B cell (primary cell): Measurements from ENCODE around the gene KCNMB3. TPM values are rescaled to one million over a fixed set of nuclear protein-coding genes. Genes with fewer than 3 reads are reported as not detected.

Experiments used
- ATAC-seq: fragments of 200-7000 bp; cut with Tn5 transposase; one replicate; pipeline ENCODE4 v1.10.0; 2021; ENCODE audit warnings: low read depth, mild to moderate bottlenecking, moderate number of reproducible peaks, moderate library complexity
- CTCF ChIA-PET: fragments of 350-600 bp; sonication (Branson Sonifier 250); formaldehyde crosslinking; loops from one replicate; lab custom pipeline; 2021; ENCODE audit warnings: antibody characterized with exemption, inconsistent platforms; lab: Charles Lee
- POLR2A ChIA-PET: fragments of 350-600 bp; sonication (Branson Sonifier 250); formaldehyde crosslinking; loops from one replicate; lab custom pipeline; 2021; ENCODE audit warnings: antibody characterized with exemption; lab: Charles Lee
- DNase-seq: peaks from one replicate; pipeline ENCODE4 v3.0.0; 2013
- H2AFZ ChIP-seq: 2 replicates; pipeline ENCODE4 v1.6.1; 2012; ENCODE audit warnings: mild to moderate bottlenecking, low read depth, low read length; ENCODE audit not compliant: insufficient read depth, poor library complexity, severe bottlenecking
- H3K27ac ChIP-seq, 2 donors: 1 replicate in 1 of 2; 2 replicates in 1 of 2; pipeline ENCODE4 v1.5.1; 2012 to 2013; ENCODE audit warnings: low read length in 2 of 2, mild to moderate bottlenecking in 2 of 2, moderate library complexity in 1 of 2
- H3K27me3 ChIP-seq, 4 experiments: fragments of 200-600 bp in 1 of 4; sonication (generic) in 1 of 4; replicated peaks in 1 of 4; 1 replicate in 2 of 4; 2 replicates in 2 of 4; pipeline versions ENCODE4 v1.6.1 to v1.7.0; 2013 to 2016; ENCODE audit warnings: low read length in 3 of 4, mild to moderate bottlenecking in 2 of 4, mixed read lengths in 1 of 4, moderate library complexity in 1 of 4; ENCODE audit not compliant: insufficient read depth in 4 of 4, control insufficient read depth in 3 of 4; ENCODE audit errors: control extremely low read depth in 1 of 4
- H3K36me3 ChIP-seq, 2 experiments: replicated peaks in 1 of 2; 1 replicate in 1 of 2; 2 replicates in 1 of 2; pipeline versions ENCODE4 v1.6.1 to v1.7.1; 2013; ENCODE audit warnings: low read length in 1 of 2; ENCODE audit not compliant: insufficient read depth in 2 of 2, control insufficient read depth in 1 of 2; ENCODE audit errors: control extremely low read depth in 1 of 2, extremely low read depth in 1 of 2
- H3K4me1 ChIP-seq, 2 donors: fragments of 200-600 bp in 1 of 2; sonication (generic) in 1 of 2; 1 replicate in 1 of 2; 2 replicates in 1 of 2; pipeline versions ENCODE4 v1.5.1 to v1.6.1; 2013 to 2017; ENCODE audit warnings: low read length in 2 of 2; ENCODE audit not compliant: control insufficient read depth in 2 of 2, insufficient read depth in 2 of 2
- H3K4me2 ChIP-seq: replicated peaks from 2 replicates; pipeline ENCODE3; 2012; ENCODE audit warnings: mild to moderate bottlenecking, low read depth, low read length; ENCODE audit not compliant: poor library complexity, severe bottlenecking
- H3K4me3 ChIP-seq, 5 experiments: fragments of 200-600 bp in 1 of 5; sonication (generic) in 1 of 5; 1 replicate in 3 of 5; 2 replicates in 2 of 5; pipeline versions ENCODE4 v1.5.1 to v1.7.0; 2011 to 2016; ENCODE audit warnings: low read length in 4 of 5, mild to moderate bottlenecking in 4 of 5, low read depth in 2 of 5, control low read depth in 1 of 5, moderate library complexity in 1 of 5; ENCODE audit not compliant: insufficient read depth in 1 of 5; ENCODE audit errors: control extremely low read depth in 1 of 5, extremely low read depth in 1 of 5
- H3K79me2 ChIP-seq: fragments of 200-600 bp; sonication (generic); one replicate; pipeline ENCODE4 v1.6.0; 2016; ENCODE audit warnings: low read length; ENCODE audit not compliant: control insufficient read depth, insufficient read depth
- H3K9ac ChIP-seq: fragments of 200-600 bp; sonication (generic); 2 replicates; pipeline ENCODE4 v1.6.1; 2017; ENCODE audit warnings: mild to moderate bottlenecking, low read length, moderate library complexity
- H3K9me3 ChIP-seq, 3 donors: one replicate each; pipeline versions ENCODE4 v1.6.1 to v1.7.1; 2013; ENCODE audit warnings: low read length in 2 of 3; ENCODE audit not compliant: control insufficient read depth in 2 of 3, insufficient read depth in 1 of 3; ENCODE audit errors: control extremely low read depth in 1 of 3
- H4K20me1 ChIP-seq: 2 replicates; pipeline ENCODE4 v1.6.0; 2012; ENCODE audit warnings: mild to moderate bottlenecking, low read length; ENCODE audit not compliant: insufficient read depth, control insufficient read depth, poor library complexity, severe bottlenecking
- H3K27ac Mint-ChIP-seq: one replicate; pipeline ENCODE4 v1.8.0; 2021; ENCODE audit warnings: mixed read lengths
- H3K27me3 Mint-ChIP-seq: one replicate; pipeline ENCODE4 v1.8.0; 2021; ENCODE audit warnings: mixed read lengths
- H3K4me1 Mint-ChIP-seq: one replicate; pipeline ENCODE4 v1.8.0; 2021; ENCODE audit warnings: mixed read lengths
- H3K4me3 Mint-ChIP-seq: one replicate; pipeline ENCODE4 v1.8.0; 2021; ENCODE audit warnings: mixed read lengths
- H3K9me3 Mint-ChIP-seq: one replicate; pipeline ENCODE4 v1.8.0; 2022; ENCODE audit warnings: mixed read lengths; ENCODE audit not compliant: insufficient read depth
- CTCF ChIP-seq: fragments of 200-600 bp; IDR thresholded peaks from one replicate; pipeline ENCODE4 v1.8.0; 2022; ENCODE audit warnings: antibody characterized with exemption, mild to moderate bottlenecking
- EZH2 ChIP-seq: IDR thresholded peaks from 2 replicates; pipeline ENCODE4 v1.6.1; 2012; ENCODE audit warnings: borderline replicate concordance, low read depth, mild to moderate bottlenecking, moderate library complexity, low read length; ENCODE audit not compliant: insufficient read depth, poor library complexity, severe bottlenecking
- WGBS: methylation state at CpG from one replicate; pipeline ENCODE4 v1.1.5; 2013; ENCODE audit warnings: missing lambda C conversion rate; ENCODE audit not compliant: insufficient coverage; 5-methylcytosine and 5-hydroxymethylcytosine counted together
- intact Hi-C: fragments of 100-400 bp; cut with micrococcal nuclease; formaldehyde crosslinking; loops from one replicate; pipeline ENCODE4 v1.10.0; 2022
- polyA plus RNA-seq: library from polyadenylated mRNA; depleted of rRNA; stranded (reverse); fragments of >200 nt; gene quantifications from 2 replicates; pipeline ENCODE4 v1.2.3, GENCODE V29; 2012
- total RNA-seq, 2 donors: library from RNA; stranded (reverse); fragments of 120-200 nt in 1 of 2; gene quantifications; 1 replicate in 1 of 2; 2 replicates in 1 of 2; pipeline versions ENCODE4 v1.2.3 to v1.2.4, GENCODE V29; 2013 to 2022

KCNMB3 gene
- total and polyA plus RNA-seq, 2 donors (not counting 1 experiment from before 2014, with no cell fraction given), result 3.5 to 5.7 TPM

GRCh38 chr3:179268400-179269051 lies 17.6 kb upstream of the KCNMB3 start:
- H3K4me2 ChIP-seq, result no peak overlapping the region
- no peak overlapping the region for H3K27ac ChIP-seq
- ChIA-PET POLR2A (no interaction called here), CTCF (no interaction called here)
- no peak overlapping the region for H3K9ac ChIP-seq
- Mint-ChIP-seq H3K27ac (peak overlapping the region; percentile 11), H3K4me3 (peak overlapping the region; percentile 42), H3K27me3 (no peaks in the 10 kb centered on the region), H3K9me3 (no peaks in the 10 kb centered on the region), H3K4me1 (peaks cover 48% of the 10 kb centered on the region)
- TF ChIP-seq EZH2, result no peak
- no peak for TF ChIP-seq CTCF
- no peaks in the 10 kb centered on the region for H4K20me1 ChIP-seq
- no peaks in the 10 kb centered on the region for H3K27me3 ChIP-seq
- H3K79me2 ChIP-seq, result no peaks in the 10 kb centered on the region
- intact Hi-C loops, result loop anchor here (5.0 to 10.0 kb wide), 3 partner anchors 39 to 251 kb away; no protein-coding TSS in a partner anchor
- WGBS, result 67% methylated on average over 3 of the region's 4 CpGs
- no peak overlapping the region for H3K4me3 ChIP-seq
- DNase-seq, result no peak
- H3K9me3 ChIP-seq, result peaks cover 0 to 3% (median 0%) of the 10 kb centered on the region in 3 donors
- peaks cover 26 to 29% of the 10 kb centered on the region in 2 donors for H3K4me1 ChIP-seq
- no peaks in the 10 kb centered on the region for H3K36me3 ChIP-seq
- H2AFZ ChIP-seq, result peak overlapping the region; percentile 11
- no peak for ATAC-seq

DNA sequence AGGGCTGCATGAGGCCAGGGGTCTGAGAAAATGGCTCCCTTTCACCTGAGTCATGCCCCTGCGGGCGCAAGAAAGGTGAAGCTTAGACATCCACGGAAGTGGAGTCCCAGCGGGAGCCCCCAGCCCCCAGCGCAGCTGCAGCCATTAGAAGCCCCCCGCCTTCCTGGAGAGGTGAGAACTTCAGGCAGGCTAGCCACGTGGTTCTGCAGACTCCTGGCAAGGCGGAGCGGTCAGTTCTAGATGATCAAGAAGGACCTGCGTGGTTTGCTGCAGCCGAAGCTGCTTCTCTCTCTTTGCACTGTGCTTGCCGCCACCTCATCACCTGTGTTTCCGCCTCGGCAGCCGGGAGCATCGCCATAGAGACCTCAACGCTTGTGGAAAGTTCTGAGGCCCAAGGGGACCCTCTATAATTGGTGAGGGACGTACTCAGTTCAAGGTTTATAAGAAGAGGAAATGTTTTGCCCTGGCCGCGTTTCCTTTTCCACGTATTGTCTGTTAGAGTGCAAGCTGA lies 15.8 kb upstream of the KCNMB3 start:
- Histone ChIP-seq H4K20me1 (no peaks in the 10 kb centered on the region), H3K79me2 (no peaks in the 10 kb centered on the region), H3K4me2 (peak overlapping the region; percentile 71), H3K36me3 (no peaks in the 10 kb centered on the region), H3K27me3 (no peaks in the 10 kb centered on the region), H3K4me1 (peaks cover 31 to 34% of the 10 kb centered on the region in 2 donors), H3K9me3 (peaks cover 0 to 15% (median 0%) of the 10 kb centered on the region in 3 donors), H3K27ac (no peak overlapping the region), H3K9ac (peak overlapping the region; percentile 38), H2AFZ (peak overlapping the region; percentile 66), H3K4me3 (peak overlapping the region in 3 of 5 experiments; percentile 8 to 45 (median 11))
- Mint-ChIP-seq H3K27me3 (no peaks in the 10 kb centered on the region), H3K9me3 (no peaks in the 10 kb centered on the region), H3K4me1 (peaks cover 52% of the 10 kb centered on the region), H3K4me3 (peak overlapping the region; percentile 86), H3K27ac (peak overlapping the region; percentile 88)
- intact Hi-C loops, result loop anchor here (5.0 to 10.0 kb wide), 3 partner anchors 41 to 249 kb away; no protein-coding TSS in a partner anchor
- ChIA-PET CTCF (interaction anchor here (1.1 to 1.2 kb wide), 2 partner anchors 45 to 48 kb away, joined by 3 read pairs; no protein-coding TSS in a partner anchor), POLR2A (interaction anchor here (0.6 to 1.2 kb wide), 2 partner anchors 72 to 119 kb away, joined by 4 to 8 read pairs; no protein-coding TSS in a partner anchor)
- ATAC-seq (peak; percentile 78), DNase-seq (peak; percentile 47)
- TF ChIP-seq CTCF (no peak), EZH2 (no peak)
- 59% methylated on average over 14 of the region's 21 CpGs for WGBS
